Activated naive CD8-positive, alpha-beta T cell treated with anti-CD3 and anti-CD28 coated beads, Interleukin-2, amount 50 U/mL, for 16 hours (primary cell): ENCODE results near the gene FKBP1B.
"Not testable (repeated sequence)": the region's sequence is repeated elsewhere in the genome, so short reads cannot be mapped to it uniquely, and the experiment has no call there.

Experiments
- DNase-seq: peaks from one replicate; pipeline ENCODE4 v3.0.0-alpha.2; 2020; ENCODE audit warnings: low read depth, low spot score

Gene FKBP1B

GRCh38 chr2:24100732-24101131 is 51.2 kb downstream of the FKBP1B start:
- DNase-seq: not testable (repeated sequence)

- no peak for DNase-seq
Observed at GRCh38 chr2:24101992-24102391, 52.5 kb downstream of the FKBP1B start.

- DNase-seq: no peak
Observed at GRCh38 chr2:24102677-24103076, 53.1 kb downstream of the FKBP1B start.

GRCh38 chr2:24104110-24104650 is 54.6 kb downstream of the FKBP1B start:
- DNase-seq: no peak

DNA sequence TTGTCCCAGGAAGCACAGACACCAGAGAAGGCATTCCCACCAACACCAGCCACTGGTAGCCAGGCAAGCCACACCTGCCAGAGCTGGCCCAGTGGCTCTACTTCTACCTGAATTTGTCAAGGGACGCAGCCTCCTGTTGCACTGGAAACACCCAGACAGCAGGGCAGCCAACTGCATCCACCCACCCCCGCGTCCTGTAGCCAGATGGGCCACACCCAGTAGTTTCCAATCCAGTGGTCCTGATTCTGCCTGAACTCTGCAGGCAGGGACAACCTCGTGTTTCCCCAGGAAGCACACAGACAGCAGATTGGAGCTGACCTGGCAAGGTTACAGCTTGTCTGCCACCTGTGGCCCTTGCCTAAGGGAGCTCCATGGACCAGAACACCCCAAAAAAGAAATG is 55.4 kb downstream of the FKBP1B start:
- no peak for DNase-seq

DNA sequence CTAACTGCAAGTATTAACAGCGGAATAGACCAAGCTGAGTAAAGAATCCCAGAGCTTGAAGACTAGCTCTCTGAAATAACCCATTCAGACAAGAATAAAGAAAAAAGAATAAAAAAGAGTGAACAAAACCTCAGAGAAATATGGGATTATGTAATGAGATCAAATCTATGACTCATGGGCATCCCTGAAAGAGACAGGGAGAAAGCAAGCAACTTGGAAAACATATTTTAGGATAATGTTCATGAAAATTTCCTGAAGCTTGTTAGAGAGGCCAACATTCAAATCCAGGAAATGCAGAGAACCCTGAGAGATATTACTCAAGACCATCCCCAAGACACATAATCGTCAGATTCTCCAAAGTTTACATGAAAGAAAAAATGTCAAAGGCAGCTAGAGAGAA is 56.3 kb downstream of the FKBP1B start:
- DNase-seq: no peak

DNA sequence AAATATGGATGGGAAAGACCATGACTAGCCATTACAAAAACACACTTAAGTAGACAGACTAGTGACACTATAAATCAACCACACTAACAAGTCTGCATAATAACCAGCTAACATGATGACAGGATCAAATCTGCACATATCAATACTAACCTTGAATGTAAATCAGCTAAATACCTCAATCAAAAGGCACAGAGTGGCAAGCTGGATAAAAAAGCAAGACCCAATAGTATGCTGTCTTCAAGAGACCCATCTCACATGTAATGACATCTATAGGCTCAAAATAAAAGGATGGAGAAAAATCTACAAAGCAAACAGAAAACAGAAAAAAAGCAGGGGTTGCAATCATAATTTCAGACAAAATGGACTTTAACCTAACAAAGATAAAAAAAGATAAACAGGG is 57.2 kb downstream of the FKBP1B start:
- no peak for DNase-seq

- DNase-seq: no peak
Observed at GRCh38 chr2:24107336-24107735, 57.8 kb downstream of the FKBP1B start.

DNA sequence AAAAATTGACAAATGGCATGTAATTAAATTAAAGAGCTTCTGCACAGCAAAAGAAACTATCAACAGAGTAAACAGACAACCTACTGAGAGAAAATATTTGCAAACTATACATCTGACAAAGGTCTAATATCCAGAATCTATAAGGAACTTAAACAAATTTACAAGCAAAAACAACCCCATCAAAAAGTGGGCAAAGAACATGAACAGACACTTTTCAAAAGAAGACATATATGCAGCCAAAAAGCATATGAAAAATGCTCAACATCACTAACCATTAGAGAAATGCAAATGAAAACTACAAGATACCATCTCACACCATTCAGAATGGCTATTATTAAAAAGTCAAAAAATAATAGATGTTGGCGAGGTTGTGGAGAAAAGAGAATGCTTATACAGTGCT is 59.9 kb downstream of the FKBP1B start:
- DNase-seq: not testable (repeated sequence)

DNA sequence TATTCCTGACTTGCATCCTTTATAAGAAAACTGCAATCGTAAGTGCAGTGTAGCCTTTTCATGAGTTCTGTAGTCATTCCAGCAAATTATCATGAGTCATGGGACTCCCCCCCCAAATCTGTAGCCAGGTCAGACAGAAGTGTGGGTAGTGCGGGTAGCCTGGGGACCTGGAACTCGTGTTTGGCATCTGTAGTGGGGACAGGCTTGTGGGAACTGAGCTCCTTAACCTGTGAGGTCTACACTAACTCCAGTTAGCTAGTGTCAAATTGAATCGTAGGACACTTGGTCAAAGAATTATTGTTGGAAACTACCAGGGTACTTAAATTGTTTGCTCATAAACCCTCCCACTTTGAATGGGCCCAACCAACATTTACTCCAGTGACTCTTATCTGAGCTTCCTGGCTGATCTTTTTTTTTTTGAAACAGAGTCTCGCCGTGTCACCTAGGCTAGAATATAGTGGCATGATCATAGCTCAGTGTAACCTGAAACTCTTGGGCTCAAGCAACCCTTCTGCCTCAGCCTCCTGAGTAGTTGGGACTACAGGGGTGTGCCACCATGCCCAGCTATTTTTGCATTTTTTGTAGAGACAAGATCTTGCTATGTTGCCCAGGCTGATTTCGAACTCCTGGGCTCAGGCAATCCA is 61.2 kb downstream of the FKBP1B start:
- no peak for DNase-seq

GRCh38 chr2:24111407-24111901 is 61.9 kb downstream of the FKBP1B start:
- DNase-seq: no peak
